H1 (cell line): ENCODE results near the gene ZWILCH. TPM values are rescaled to one million over a fixed set of nuclear protein-coding genes. Genes with fewer than 3 reads are reported as not detected.

Source experiments
- CHD7 ChIP-seq: fragments of 300-600 bp; sonication (generic); IDR thresholded peaks from 2 replicates; pipeline ENCODE4 v1.7.1; 2012; ENCODE audit warnings: low read length, moderate library complexity, mild to moderate bottlenecking, inconsistent platforms; ENCODE audit not compliant: insufficient replicate concordance
- EZH2 ChIP-seq: fragments of 200-600 bp; sonication (generic); IDR thresholded peaks from 2 replicates; pipeline ENCODE4 v1.7.1; 2012; ENCODE audit warnings: low read depth, mild to moderate bottlenecking, moderate library complexity, low read length, inconsistent platforms; ENCODE audit not compliant: severe bottlenecking
- POLR2AphosphoS5 ChIP-seq: IDR thresholded peaks from 2 replicates; pipeline ENCODE4 v1.6.1; 2011; ENCODE audit warnings: low read depth, low read length
- SUZ12 ChIP-seq: fragments of 200-600 bp; sonication (generic); IDR thresholded peaks from 2 replicates; pipeline ENCODE4 v1.6.1; 2012; ENCODE audit warnings: mild to moderate bottlenecking, inconsistent platforms, low read length, moderate library complexity, mixed read lengths
- polyA plus RNA-seq, 7 experiments: library from polyadenylated mRNA; depleted of rRNA in 3 of 7; stranded (reverse) in 5 of 7; unstranded in 2 of 7; fragments of >200 nt in 5 of 7; fragments of 200-250 nt in 2 of 7; gene quantifications; 1 replicate in 5 of 7; 2 replicates in 1 of 7; 4 replicates in 1 of 7; pipeline versions ENCODE4 v1.2.1 to v1.2.3, GENCODE V29; 2011 to 2013; ENCODE audit warnings: missing spikeins in 2 of 7, mixed read lengths in 2 of 7
- total RNA-seq: library from RNA; stranded (reverse); fragmentation: NEBNext Ultra II Directional; extraction: Animal tissue kit (Norgen Biotek cat#: 25700); gene quantifications from 2 replicates; pipeline ENCODE4 v1.2.1, GENCODE V29; 2021

The ZWILCH gene
- total and polyA plus RNA-seq, 2 of the 8 experiments (the other 6 are each of a cell fraction or from before 2014, with no cell fraction given): 18.1 to 61.5 TPM

GRCh38 chr15:66498501-66499386, 6.4 kb upstream of the ZWILCH start (continued):
- TF ChIP-seq CHD7 (no peak), EZH2 (no peak), POLR2AphosphoS5 (peak; percentile 89), SUZ12 (no peak)
